ENCODE results near the gene KLHL12. TPM values are rescaled to one million over a fixed set of nuclear protein-coding genes. Genes with fewer than 3 reads are reported as not detected.
"Not testable (repeated sequence)": the region's sequence is repeated elsewhere in the genome, so short reads cannot be mapped to it uniquely, and the experiment has no call there.

The KLHL12 gene
- total RNA-seq, 1 donor from 2014 or later, result 25.3 TPM

DNA sequence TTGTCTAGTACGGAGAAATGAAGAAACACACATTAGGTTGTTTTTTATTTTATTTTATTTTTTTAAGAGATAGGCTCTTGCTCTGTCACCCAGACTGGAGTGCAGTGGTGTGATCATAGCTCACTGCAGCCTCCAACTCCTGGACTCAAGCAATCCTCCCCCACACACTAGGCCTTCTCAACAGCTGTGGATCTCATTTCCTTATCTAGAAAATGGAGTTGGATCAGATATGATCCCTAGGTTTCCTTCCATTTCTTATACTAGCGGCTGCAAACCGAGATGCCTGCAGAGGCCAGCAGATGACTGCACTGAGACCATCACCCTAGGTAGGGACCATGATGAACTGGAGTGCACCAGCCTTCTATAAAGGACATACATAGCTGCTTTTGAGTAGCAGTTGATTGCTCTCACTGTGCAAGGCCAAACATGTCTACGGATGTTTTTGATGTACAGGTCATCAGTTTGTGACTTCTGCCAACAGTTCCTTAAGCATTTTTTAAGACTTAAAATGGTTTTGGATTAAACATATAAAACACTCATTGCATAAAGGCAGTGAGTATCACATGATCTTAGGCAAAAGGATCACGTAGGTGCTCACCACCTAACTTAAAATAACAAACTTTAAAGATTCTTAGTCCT is 11.4 kb upstream of the KLHL12 start:
- Histone ChIP-seq H3K27me3 (ENCODE audit: low read depth) (no peaks in the 10 kb centered on the region), H3K4me1 (no peaks in the 10 kb centered on the region), H3K27ac (no peak overlapping the region), H3K4me3 (no peak overlapping the region), H3K9me3 (no peaks in the 10 kb centered on the region), H3K36me3 (peaks cover 39% of the 10 kb centered on the region)
- intact Hi-C loops (cut with DNase I), result no loop called here
- no peak for DNase-seq
- no peak for TF ChIP-seq CTCF (IDR thresholded peaks at IDR 0.05)
- no peak for ATAC-seq

DNA sequence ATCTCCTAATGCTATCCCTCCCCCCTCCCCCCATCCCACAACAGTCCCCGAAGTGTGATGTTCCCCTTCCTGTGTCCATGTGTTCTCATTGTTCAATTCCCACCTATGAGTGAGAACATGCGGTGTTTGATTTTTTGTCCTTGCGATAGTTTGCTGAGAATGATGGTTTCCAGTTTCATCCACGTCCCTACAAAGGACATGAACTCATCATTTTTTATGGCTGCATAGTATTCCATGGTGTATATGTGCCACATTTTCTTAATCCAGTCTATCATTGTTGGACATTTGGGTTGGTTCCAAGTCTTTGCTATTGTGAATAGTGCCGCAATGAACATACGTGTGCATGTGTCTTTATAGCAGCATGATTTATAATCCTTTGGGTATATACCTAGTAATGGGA is 9.4 kb upstream of the KLHL12 start:
- H3K4me1 ChIP-seq; H3K4me3 ChIP-seq; ATAC-seq; DNase-seq; H3K9me3 ChIP-seq; H3K27ac ChIP-seq; intact Hi-C loops (cut with DNase I); H3K27me3 ChIP-seq (ENCODE audit: low read depth): not testable (repeated sequence)
- peaks cover 19% of the 10 kb centered on the region for H3K36me3 ChIP-seq

GRCh38 chr1:202935844-202936243 is 8.8 kb upstream of the KLHL12 start:
- no peak overlapping the region for H3K27ac ChIP-seq
- no peak for ATAC-seq
- peaks cover 14% of the 10 kb centered on the region for H3K36me3 ChIP-seq
- H3K9me3 ChIP-seq, result no peaks in the 10 kb centered on the region
- H3K4me1 ChIP-seq, result no peaks in the 10 kb centered on the region
- no peak for DNase-seq
- TF ChIP-seq CTCF (IDR thresholded peaks at IDR 0.05), result no peak
- H3K27me3 ChIP-seq (ENCODE audit: low read depth), result no peaks in the 10 kb centered on the region
- intact Hi-C loops (cut with DNase I), result no loop called here
- no peak overlapping the region for H3K4me3 ChIP-seq

DNA sequence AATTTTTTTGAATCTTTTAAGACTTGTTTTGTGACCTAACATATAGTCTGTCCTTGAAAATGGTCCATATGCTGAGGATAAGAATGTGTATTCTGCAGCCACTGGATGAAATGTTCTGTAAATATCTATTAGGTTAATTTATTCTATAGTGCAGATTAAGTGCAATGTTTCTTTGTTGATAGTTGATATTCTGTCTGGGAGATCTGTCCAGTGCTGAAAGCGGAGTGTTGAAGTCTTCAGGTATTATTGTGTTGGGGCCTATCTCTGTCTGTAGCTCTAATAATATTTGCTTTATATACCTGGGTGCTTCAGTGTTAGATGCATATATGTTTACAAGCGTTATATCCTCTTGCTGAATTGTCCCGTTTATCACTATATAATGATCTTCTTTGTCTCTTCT is 7.7 kb upstream of the KLHL12 start:
- DNase-seq (no peak), ATAC-seq (no peak)
- no peaks in the 10 kb centered on the region for H3K9me3 ChIP-seq
- no peak for TF ChIP-seq CTCF (IDR thresholded peaks at IDR 0.05)
- peaks cover 3% of the 10 kb centered on the region for H3K36me3 ChIP-seq
- H3K4me3 ChIP-seq, result no peak overlapping the region
- no peaks in the 10 kb centered on the region for H3K4me1 ChIP-seq
- intact Hi-C loops (cut with DNase I), result no loop called here
- no peaks in the 10 kb centered on the region for H3K27me3 ChIP-seq (ENCODE audit: low read depth)
- H3K27ac ChIP-seq, result no peak overlapping the region

- ATAC-seq (no peak), DNase-seq (no peak)
- no peaks in the 10 kb centered on the region for H3K27me3 ChIP-seq (ENCODE audit: low read depth)
- no peak for TF ChIP-seq CTCF (IDR thresholded peaks at IDR 0.05)
- no peak overlapping the region for H3K27ac ChIP-seq
- intact Hi-C loops (cut with DNase I), result no loop called here
- no peak overlapping the region for H3K4me3 ChIP-seq
- no peaks in the 10 kb centered on the region for H3K36me3 ChIP-seq
- H3K4me1 ChIP-seq, result no peaks in the 10 kb centered on the region
- no peaks in the 10 kb centered on the region for H3K9me3 ChIP-seq
These were observed 5.4 kb upstream of the KLHL12 start for GRCh38 chr1:202932476-202932875.

GRCh38 chr1:202923533-202923932 is 3.5 kb downstream of the KLHL12 start:
- DNase-seq, result no peak
- intact Hi-C loops (cut with DNase I), result no loop called here
- peaks cover 35% of the 10 kb centered on the region for H3K36me3 ChIP-seq
- H3K27me3 ChIP-seq (ENCODE audit: low read depth), result no peaks in the 10 kb centered on the region
- ATAC-seq, result no peak
- no peak overlapping the region for H3K27ac ChIP-seq
- H3K9me3 ChIP-seq, result no peaks in the 10 kb centered on the region
- no peak for TF ChIP-seq CTCF (IDR thresholded peaks at IDR 0.05)
- no peak overlapping the region for H3K4me3 ChIP-seq
- H3K4me1 ChIP-seq, result peaks cover 28% of the 10 kb centered on the region

All from lower lobe of right lung (tissue), 2 donors.